Neural cell (in vitro differentiated cells): ENCODE measurements around the gene SHISA2.

Source experiments
- CTCF ChIP-seq: fragments of 450-650 bp; IDR thresholded peaks from 2 replicates; pipeline ENCODE4 v1.5.1; 2014; ENCODE audit warnings: antibody characterized with exemption, mild to moderate bottlenecking, moderate library complexity; ENCODE audit not compliant: poor library complexity, severe bottlenecking
- EZH2 ChIP-seq: fragments of 200-600, 300-800 bp; shearing (Covaris generic), sonication (generic); IDR thresholded peaks from 2 replicates; pipeline ENCODE4 v1.6.1; 2014; ENCODE audit warnings: antibody characterized with exemption, low read length, borderline replicate concordance, mild to moderate bottlenecking; ENCODE audit not compliant: insufficient read depth, poor library complexity, severe bottlenecking
- TAF1 ChIP-seq: IDR thresholded peaks from 2 replicates; pipeline ENCODE4 v1.6.1; 2012; ENCODE audit warnings: low read depth

- TF ChIP-seq CTCF: no peak
- no peak for TF ChIP-seq EZH2
- TF ChIP-seq TAF1: no peak
These were observed 27.3 kb downstream of the SHISA2 start for GRCh38 chr13:26024558-26024957.
